GM10266 (cell line): ENCODE measurements around the gene KCNQ2.

Experiments used
- DNase-seq: peaks from one replicate; pipeline ENCODE4 v3.0.0; 2012; ENCODE audit errors: extremely low spot score
- TF ChIP-seq, protein P1 (sequence below): IDR thresholded peaks from 2 replicates; pipeline ENCODE4 v1.5.1; 2012; ENCODE audit warnings: mild to moderate bottlenecking, low read depth; ENCODE audit not compliant: control insufficient read depth, insufficient read depth; ENCODE audit errors: missing control alignments

The KCNQ2 gene

GRCh38 chr20:63424613-63425012 is 47.8 kb downstream of the KCNQ2 start:
- TF ChIP-seq, protein P1, sequence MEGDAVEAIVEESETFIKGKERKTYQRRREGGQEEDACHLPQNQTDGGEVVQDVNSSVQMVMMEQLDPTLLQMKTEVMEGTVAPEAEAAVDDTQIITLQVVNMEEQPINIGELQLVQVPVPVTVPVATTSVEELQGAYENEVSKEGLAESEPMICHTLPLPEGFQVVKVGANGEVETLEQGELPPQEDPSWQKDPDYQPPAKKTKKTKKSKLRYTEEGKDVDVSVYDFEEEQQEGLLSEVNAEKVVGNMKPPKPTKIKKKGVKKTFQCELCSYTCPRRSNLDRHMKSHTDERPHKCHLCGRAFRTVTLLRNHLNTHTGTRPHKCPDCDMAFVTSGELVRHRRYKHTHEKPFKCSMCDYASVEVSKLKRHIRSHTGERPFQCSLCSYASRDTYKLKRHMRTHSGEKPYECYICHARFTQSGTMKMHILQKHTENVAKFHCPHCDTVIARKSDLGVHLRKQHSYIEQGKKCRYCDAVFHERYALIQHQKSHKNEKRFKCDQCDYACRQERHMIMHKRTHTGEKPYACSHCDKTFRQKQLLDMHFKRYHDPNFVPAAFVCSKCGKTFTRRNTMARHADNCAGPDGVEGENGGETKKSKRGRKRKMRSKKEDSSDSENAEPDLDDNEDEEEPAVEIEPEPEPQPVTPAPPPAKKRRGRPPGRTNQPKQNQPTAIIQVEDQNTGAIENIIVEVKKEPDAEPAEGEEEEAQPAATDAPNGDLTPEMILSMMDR: no peak
- no peak for DNase-seq

DNA sequence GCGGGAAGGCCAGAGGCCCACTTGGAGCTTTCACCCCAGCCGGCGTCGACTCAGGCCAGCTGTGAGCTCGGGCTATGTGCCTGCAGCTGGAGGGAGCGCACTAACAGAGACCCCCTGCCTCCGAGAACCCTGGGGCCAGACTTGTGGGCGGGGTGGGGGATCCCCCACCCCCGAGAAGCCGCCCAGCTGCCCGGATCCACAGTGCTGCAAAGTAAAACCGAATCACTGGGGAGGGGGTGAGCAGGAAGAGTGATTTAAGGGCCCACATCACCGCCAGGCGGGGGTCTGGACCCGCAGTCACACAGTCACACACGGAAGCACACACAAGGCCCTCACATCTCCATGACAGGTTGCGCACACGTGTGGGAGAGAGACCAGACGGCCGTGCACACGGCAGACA is 48.7 kb downstream of the KCNQ2 start:
- TF ChIP-seq, protein P1: no peak
- no peak for DNase-seq

- TF ChIP-seq, protein P1: no peak
- DNase-seq: no peak
Observed at GRCh38 chr20:63422653-63423052, 49.8 kb downstream of the KCNQ2 start.

GRCh38 chr20:63421913-63422312 is 50.5 kb downstream of the KCNQ2 start:
- TF ChIP-seq, protein P1: no peak
- no peak for DNase-seq

DNA sequence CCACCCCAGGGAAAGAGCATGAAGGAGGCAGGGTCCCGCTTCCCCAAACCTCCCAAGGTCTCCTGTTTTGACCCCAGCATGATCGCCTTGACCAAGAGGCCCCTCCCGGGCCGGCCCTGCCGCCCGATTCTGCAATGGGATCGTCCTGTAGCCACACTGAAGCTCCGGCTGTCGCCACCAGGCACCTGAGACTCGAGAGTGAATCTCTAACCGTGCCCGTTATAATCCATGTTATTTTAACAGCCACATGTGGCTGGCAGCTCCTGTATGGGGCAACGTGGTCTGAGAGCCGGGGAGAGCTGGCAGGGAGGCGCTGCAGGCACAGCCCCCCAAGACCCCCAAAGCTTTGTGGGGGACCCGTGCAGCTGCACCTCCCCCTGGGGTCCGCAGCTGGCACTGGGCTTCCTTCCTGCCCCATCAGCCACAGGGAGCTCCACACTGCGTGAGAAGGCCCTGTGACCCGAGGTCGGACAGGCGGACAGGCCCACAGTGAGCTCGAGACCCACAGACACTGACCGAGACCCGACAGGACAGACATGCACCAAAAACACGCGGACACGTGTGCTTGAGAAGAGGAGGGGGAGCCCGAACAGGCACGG is 51.3 kb downstream of the KCNQ2 start:
- DNase-seq: no peak
- TF ChIP-seq, protein P1: no peak

DNA sequence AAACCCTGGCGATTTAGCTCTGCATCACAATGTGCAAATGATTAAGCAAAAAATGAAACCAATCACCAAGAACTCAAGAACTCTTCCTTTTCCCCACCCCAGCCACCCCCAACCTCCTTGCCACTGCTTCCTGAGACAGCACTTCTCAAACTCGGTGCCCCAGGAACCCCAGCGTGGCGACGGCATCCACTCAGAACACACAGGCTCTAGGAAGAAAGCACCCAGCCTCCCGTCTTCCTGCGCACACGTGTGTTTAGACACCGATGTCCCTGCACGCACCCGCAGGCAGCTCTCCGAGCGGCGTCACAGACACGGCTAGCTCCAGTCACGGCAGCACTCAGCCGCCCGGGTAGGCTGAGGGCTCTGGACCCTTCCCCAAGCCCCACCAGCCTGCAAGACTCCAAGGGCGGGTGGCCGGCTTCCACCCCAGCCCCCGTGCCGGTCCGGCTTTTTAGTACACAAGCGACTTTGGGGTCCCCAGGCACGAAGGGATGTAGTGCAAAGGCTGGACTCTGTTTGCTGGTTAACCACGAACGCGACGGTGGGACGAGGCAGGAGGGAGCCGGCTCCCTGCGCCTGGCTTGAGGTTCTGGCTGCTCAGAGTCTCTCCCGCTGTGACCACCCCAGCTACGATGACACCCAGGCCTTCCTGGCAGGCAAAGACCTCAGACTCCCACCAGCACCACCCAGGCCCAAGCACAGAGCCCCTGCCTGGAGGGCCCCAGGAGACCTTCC is 51.9 kb downstream of the KCNQ2 start:
- TF ChIP-seq, protein P1: no peak
- DNase-seq: no peak

- TF ChIP-seq, protein P1: no peak
- no peak for DNase-seq
Observed at GRCh38 chr20:63419299-63419698, 53.2 kb downstream of the KCNQ2 start.
